ENCODE results near the gene SORCS2. TPM values are rescaled to one million over a fixed set of nuclear protein-coding genes. Genes with fewer than 3 reads are reported as not detected.
A peak's percentile ranks its signal among the peaks of the same experiment; 100 is the strongest.

The SORCS2 gene
- total RNA-seq, 1 donor from 2014 or later, result 7.1 TPM

- H3K9me3 Mint-ChIP-seq, result no peaks in the 10 kb centered on the region
- H3K27me3 Mint-ChIP-seq (ENCODE audit: low read depth), result peaks cover 9% of the 10 kb centered on the region
- no peaks in the 10 kb centered on the region for H3K36me3 Mint-ChIP-seq
- no peaks in the 10 kb centered on the region for H3K4me1 Mint-ChIP-seq
- H3K4me3 Mint-ChIP-seq, result no peak overlapping the region
- DNase-seq (ENCODE audit: low spot score in 2 of 2, unreplicated experiment in 2 of 2), result no peak
- no peak for TF ChIP-seq CTCF (IDR thresholded peaks at IDR 0.05; ENCODE audit: unreplicated experiment)
- H3K27ac Mint-ChIP-seq, result no peak overlapping the region
Observed at GRCh38 chr4:7381890-7382633, 189.7 kb downstream of the SORCS2 start.

- no peak overlapping the region for H3K4me3 Mint-ChIP-seq
- TF ChIP-seq CTCF (IDR thresholded peaks at IDR 0.05; ENCODE audit: unreplicated experiment), result no peak
- peaks cover 9% of the 10 kb centered on the region for H3K27me3 Mint-ChIP-seq (ENCODE audit: low read depth)
- no peaks in the 10 kb centered on the region for H3K9me3 Mint-ChIP-seq
- no peak overlapping the region for H3K27ac Mint-ChIP-seq
- no peaks in the 10 kb centered on the region for H3K36me3 Mint-ChIP-seq
- DNase-seq (ENCODE audit: low spot score in 2 of 2, unreplicated experiment in 2 of 2), result no peak
- no peaks in the 10 kb centered on the region for H3K4me1 Mint-ChIP-seq
Observed at GRCh38 chr4:7382634-7383014, 190.3 kb downstream of the SORCS2 start.

- peak in 1 of 2 experiments; percentile 29 for DNase-seq (ENCODE audit: low spot score in 2 of 2, unreplicated experiment in 2 of 2)
- Mint-ChIP-seq H3K4me3 (no peak overlapping the region), H3K36me3 (no peaks in the 10 kb centered on the region), H3K27ac (no peak overlapping the region), H3K9me3 (no peaks in the 10 kb centered on the region), H3K4me1 (no peaks in the 10 kb centered on the region), H3K27me3 (ENCODE audit: low read depth) (peaks cover 3% of the 10 kb centered on the region)
- no peak for TF ChIP-seq CTCF (IDR thresholded peaks at IDR 0.05; ENCODE audit: unreplicated experiment)
Observed at GRCh38 chr4:7383266-7383665, 190.9 kb downstream of the SORCS2 start.

- H3K27ac Mint-ChIP-seq, result no peak overlapping the region
- no peaks in the 10 kb centered on the region for H3K4me1 Mint-ChIP-seq
- no peaks in the 10 kb centered on the region for H3K36me3 Mint-ChIP-seq
- H3K9me3 Mint-ChIP-seq, result no peaks in the 10 kb centered on the region
- no peak overlapping the region for H3K4me3 Mint-ChIP-seq
- peak in 1 of 2 experiments; percentile 34 for DNase-seq (ENCODE audit: low spot score in 2 of 2, unreplicated experiment in 2 of 2)
- H3K27me3 Mint-ChIP-seq (ENCODE audit: low read depth), result peaks cover 2% of the 10 kb centered on the region
- TF ChIP-seq CTCF (IDR thresholded peaks at IDR 0.05; ENCODE audit: unreplicated experiment), result no peak
Observed at GRCh38 chr4:7384003-7384928, 191.9 kb downstream of the SORCS2 start.

- Mint-ChIP-seq H3K27ac (no peak overlapping the region), H3K4me3 (no peak overlapping the region), H3K4me1 (no peaks in the 10 kb centered on the region), H3K27me3 (ENCODE audit: low read depth) (peaks cover 3% of the 10 kb centered on the region), H3K9me3 (no peaks in the 10 kb centered on the region), H3K36me3 (no peaks in the 10 kb centered on the region)
- TF ChIP-seq CTCF (IDR thresholded peaks at IDR 0.05; ENCODE audit: unreplicated experiment), result no peak
- DNase-seq (ENCODE audit: low spot score in 2 of 2, unreplicated experiment in 2 of 2), result peak in 1 of 2 experiments; percentile 27
Observed at GRCh38 chr4:7384929-7385890, 192.9 kb downstream of the SORCS2 start.

Data from mesothelial cell of epicardium (in vitro differentiated cells).